ENCODE data around the gene FBXW7.

DNA sequence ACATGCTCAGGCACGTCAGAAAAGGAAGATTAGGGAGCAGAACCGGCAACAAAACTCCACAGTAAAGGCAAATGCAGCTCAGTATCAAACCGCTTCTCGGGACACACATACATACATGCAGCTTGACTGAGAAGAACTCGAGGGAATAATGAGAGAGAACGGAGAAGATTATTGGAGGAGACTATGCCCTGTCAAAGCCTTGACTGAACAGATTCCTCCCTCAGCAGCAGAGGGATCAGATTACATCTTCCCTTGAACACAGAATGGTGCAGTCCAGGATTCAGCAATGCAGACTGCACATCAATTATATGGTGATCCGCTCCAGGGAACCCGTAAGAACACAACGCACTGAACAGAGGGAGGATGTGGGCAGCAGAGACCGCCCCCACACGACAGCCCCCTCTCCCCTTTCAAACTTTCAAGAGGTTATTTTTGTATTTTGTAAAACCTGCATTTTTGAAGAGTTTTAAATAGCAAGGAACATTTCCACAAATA is 183.2 kb downstream of the FBXW7 start:
- TF ChIP-seq, protein P1, sequence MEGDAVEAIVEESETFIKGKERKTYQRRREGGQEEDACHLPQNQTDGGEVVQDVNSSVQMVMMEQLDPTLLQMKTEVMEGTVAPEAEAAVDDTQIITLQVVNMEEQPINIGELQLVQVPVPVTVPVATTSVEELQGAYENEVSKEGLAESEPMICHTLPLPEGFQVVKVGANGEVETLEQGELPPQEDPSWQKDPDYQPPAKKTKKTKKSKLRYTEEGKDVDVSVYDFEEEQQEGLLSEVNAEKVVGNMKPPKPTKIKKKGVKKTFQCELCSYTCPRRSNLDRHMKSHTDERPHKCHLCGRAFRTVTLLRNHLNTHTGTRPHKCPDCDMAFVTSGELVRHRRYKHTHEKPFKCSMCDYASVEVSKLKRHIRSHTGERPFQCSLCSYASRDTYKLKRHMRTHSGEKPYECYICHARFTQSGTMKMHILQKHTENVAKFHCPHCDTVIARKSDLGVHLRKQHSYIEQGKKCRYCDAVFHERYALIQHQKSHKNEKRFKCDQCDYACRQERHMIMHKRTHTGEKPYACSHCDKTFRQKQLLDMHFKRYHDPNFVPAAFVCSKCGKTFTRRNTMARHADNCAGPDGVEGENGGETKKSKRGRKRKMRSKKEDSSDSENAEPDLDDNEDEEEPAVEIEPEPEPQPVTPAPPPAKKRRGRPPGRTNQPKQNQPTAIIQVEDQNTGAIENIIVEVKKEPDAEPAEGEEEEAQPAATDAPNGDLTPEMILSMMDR (IDR thresholded peaks at IDR 0.05; ENCODE audit: poor library complexity) = no peak
- TF ChIP-seq EZH2 (IDR thresholded peaks at IDR 0.05; ENCODE audit: borderline replicate concordance) (no peak), EZH2phosphoT487 (IDR thresholded peaks at IDR 0.05; ENCODE audit: low read depth, severe bottlenecking, unreplicated experiment) (no peak)

Measured in hepatocyte (in vitro differentiated cells).